Measurements from ENCODE around the gene STPG1.

STPG1 gene

DNA sequence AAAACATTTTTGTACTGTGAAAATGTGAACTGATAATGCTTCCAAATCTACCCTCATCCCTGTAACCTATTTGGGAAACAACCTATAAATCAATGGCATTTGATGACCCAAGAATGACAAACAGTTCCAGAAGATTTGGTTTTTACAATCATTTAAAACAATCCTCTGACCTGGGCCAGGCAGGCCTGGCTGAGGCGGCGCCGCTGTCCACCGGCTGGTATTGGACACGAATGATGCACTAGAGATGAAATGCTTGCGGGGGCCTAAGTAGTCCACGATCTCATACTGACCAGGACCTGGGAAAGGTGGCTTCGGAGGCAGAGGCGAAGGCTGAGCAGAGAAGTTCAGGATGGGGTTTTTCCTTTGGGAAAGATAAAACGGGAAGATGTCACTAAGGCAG, 52.9 kb downstream of the STPG1 start:
- H3K27me3 Mint-ChIP-seq: no peaks in the 10 kb centered on the region
- peaks cover 3% of the 10 kb centered on the region for H3K36me3 Mint-ChIP-seq (ENCODE audit: low read depth)
- H3K4me3 Mint-ChIP-seq: no peak overlapping the region
- no peaks in the 10 kb centered on the region for H3K9me3 Mint-ChIP-seq
- H3K4me1 Mint-ChIP-seq (ENCODE audit: low read depth): peaks cover 16% of the 10 kb centered on the region
- no peak for DNase-seq
- no peak overlapping the region for H3K27ac Mint-ChIP-seq

- DNase-seq: no peak
- Mint-ChIP-seq H3K27me3 (no peaks in the 10 kb centered on the region), H3K9me3 (no peaks in the 10 kb centered on the region), H3K36me3 (ENCODE audit: low read depth) (peaks cover 3% of the 10 kb centered on the region), H3K27ac (no peak overlapping the region), H3K4me1 (ENCODE audit: low read depth) (peaks cover 12% of the 10 kb centered on the region), H3K4me3 (no peak overlapping the region)
These were observed 56.5 kb downstream of the STPG1 start for GRCh38 chr1:24357038-24357437.

GRCh38 chr1:24355466-24355865, 58.1 kb downstream of the STPG1 start:
- Mint-ChIP-seq H3K27me3 (no peaks in the 10 kb centered on the region), H3K4me3 (no peak overlapping the region), H3K9me3 (no peaks in the 10 kb centered on the region), H3K36me3 (ENCODE audit: low read depth) (peaks cover 3% of the 10 kb centered on the region), H3K4me1 (ENCODE audit: low read depth) (peaks cover 27% of the 10 kb centered on the region), H3K27ac (no peak overlapping the region)
- DNase-seq: no peak

DNA sequence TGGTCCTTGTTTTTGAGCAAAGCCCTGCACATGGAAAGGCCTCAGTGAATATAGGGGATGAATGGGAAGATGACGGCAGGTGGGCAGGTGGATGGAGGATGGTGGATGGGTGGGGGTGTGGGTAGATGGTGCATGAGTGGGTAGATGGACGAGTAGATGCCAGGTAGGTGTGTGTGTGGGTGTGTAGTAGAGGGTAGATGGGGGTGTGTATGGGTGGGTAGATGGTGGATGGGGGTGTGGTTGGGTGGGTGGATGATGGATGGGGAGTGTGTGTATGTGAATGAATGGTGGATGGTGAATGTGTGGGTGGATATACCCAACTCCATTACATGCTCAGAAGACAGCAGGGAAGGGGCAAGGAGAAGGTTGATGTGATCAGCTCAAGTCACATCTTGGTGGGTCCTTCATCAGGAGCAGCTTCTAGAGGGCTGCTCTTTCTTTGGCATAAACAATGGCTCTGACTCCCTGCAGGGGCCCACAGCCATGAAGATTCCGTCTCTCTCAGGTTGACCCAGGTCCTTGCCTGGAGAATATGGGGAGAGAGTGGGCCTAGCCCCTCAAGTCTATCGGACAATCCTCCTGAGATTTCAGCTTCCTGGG, 60.2 kb downstream of the STPG1 start:
- no peaks in the 10 kb centered on the region for H3K27me3 Mint-ChIP-seq

DNA sequence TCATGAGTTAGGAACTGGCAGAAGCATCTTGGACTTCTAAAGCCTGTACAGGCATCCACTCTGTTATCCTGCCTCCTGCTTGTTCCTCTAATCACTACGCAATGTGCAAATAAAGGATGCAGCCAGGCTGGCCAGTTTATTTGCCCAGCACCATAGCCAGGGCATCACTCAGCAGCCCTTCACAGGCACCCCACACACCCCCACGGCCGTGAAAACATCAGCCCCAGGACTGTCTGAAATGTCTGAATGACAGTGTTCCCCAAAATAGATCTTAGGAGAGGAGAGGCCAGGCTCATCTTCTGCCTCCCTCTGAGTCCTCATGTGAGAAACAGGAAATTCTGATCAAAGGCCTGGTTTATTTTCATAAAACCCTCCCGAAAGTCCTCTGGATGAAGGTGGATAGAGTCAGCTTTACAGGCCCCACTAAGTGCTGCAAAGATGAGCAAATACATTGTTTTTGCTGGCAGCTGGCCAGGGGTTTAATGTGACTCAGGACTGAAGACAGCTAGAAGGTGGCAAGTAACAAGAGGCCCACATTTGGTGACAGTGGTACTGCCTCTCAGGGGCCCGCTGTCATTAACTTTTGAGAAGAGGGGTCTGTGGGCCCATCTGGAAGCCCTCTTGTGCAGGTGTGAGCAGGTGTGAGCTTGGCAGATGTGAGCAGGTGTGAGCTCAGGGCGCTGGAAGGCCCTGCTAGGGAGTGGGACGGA, 61.5 kb downstream of the STPG1 start:
- Mint-ChIP-seq H3K9me3 (no peaks in the 10 kb centered on the region), H3K4me3 (no peak overlapping the region), H3K27ac (peak overlapping the region; percentile 57), H3K36me3 (ENCODE audit: low read depth) (no peaks in the 10 kb centered on the region), H3K27me3 (no peaks in the 10 kb centered on the region), H3K4me1 (ENCODE audit: low read depth) (peaks cover 41% of the 10 kb centered on the region)
- peak; percentile 55 for DNase-seq

More for the DNA sequence above, 60.2 kb downstream of the STPG1 start:
- no peak overlapping the region for H3K27ac Mint-ChIP-seq
- peaks cover 41% of the 10 kb centered on the region for H3K4me1 Mint-ChIP-seq (ENCODE audit: low read depth)
- peaks cover 3% of the 10 kb centered on the region for H3K36me3 Mint-ChIP-seq (ENCODE audit: low read depth)
- H3K4me3 Mint-ChIP-seq: no peak overlapping the region
- DNase-seq: no peak
- no peaks in the 10 kb centered on the region for H3K9me3 Mint-ChIP-seq

DNA sequence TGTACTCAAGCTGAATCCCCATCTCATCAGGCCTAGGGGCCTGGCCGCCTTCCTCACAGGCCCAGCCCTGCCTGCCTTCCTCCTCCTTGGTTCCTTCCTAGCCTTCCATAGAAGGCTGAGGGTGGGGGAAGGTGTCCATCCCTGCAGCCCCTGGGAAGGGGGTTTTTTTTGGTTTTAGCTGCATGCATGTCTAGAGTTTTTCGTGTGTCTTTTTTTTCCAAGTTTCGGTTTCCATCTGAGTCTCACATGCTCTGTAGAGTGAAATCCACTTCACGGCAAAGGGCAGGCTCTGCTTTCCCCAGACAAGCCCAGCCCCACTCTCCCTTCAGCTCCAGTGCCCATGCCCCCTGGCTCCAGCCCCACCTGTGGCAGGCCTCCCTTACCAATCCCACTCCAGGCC, 62.3 kb downstream of the STPG1 start:
- Mint-ChIP-seq H3K4me3 (no peak overlapping the region), H3K27me3 (no peaks in the 10 kb centered on the region), H3K9me3 (no peaks in the 10 kb centered on the region), H3K4me1 (ENCODE audit: low read depth) (peaks cover 41% of the 10 kb centered on the region), H3K27ac (peak overlapping the region; percentile 58), H3K36me3 (ENCODE audit: low read depth) (no peaks in the 10 kb centered on the region)
- DNase-seq: no peak

GRCh38 chr1:24349891-24350290, 63.7 kb downstream of the STPG1 start:
- Mint-ChIP-seq H3K4me1 (ENCODE audit: low read depth) (peaks cover 41% of the 10 kb centered on the region), H3K9me3 (no peaks in the 10 kb centered on the region), H3K27me3 (no peaks in the 10 kb centered on the region), H3K27ac (peak overlapping the region; percentile 64), H3K36me3 (ENCODE audit: low read depth) (no peaks in the 10 kb centered on the region), H3K4me3 (no peak overlapping the region)
- peak; percentile 41 for DNase-seq

DNA sequence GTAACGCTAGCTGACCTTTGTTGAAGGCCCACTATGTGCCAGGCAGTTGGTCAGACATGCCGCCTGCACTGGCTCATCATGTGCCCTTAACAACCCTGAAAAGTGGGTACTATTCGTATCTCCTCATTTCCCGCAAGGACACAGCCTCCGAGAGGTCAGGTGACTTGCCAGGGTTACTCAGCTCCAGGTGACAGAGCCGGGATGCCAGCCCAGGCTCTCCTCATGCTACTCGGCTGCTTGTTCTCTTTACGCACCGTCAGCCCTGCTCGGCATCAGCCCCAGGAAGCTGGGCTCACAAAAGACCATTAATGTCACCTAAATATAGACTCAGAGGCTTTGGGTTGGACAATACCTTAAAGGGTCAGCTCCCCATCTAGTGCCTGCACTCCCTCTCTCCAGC, 65.4 kb downstream of the STPG1 start:
- no peaks in the 10 kb centered on the region for H3K9me3 Mint-ChIP-seq
- no peak for DNase-seq
- H3K27me3 Mint-ChIP-seq: no peaks in the 10 kb centered on the region
- H3K4me3 Mint-ChIP-seq: no peak overlapping the region
- no peak overlapping the region for H3K27ac Mint-ChIP-seq
- no peaks in the 10 kb centered on the region for H3K36me3 Mint-ChIP-seq (ENCODE audit: low read depth)
- peaks cover 39% of the 10 kb centered on the region for H3K4me1 Mint-ChIP-seq (ENCODE audit: low read depth)

GRCh38 chr1:24347159-24347934, 66.2 kb downstream of the STPG1 start:
- no peaks in the 10 kb centered on the region for H3K27me3 Mint-ChIP-seq
- no peak overlapping the region for H3K4me3 Mint-ChIP-seq
- no peaks in the 10 kb centered on the region for H3K36me3 Mint-ChIP-seq (ENCODE audit: low read depth)
- H3K4me1 Mint-ChIP-seq (ENCODE audit: low read depth): peaks cover 32% of the 10 kb centered on the region
- no peak overlapping the region for H3K27ac Mint-ChIP-seq
- DNase-seq: no peak
- H3K9me3 Mint-ChIP-seq: no peaks in the 10 kb centered on the region

- Mint-ChIP-seq H3K27me3 (no peaks in the 10 kb centered on the region), H3K27ac (no peak overlapping the region), H3K4me3 (no peak overlapping the region), H3K36me3 (ENCODE audit: low read depth) (no peaks in the 10 kb centered on the region), H3K4me1 (ENCODE audit: low read depth) (peaks cover 12% of the 10 kb centered on the region), H3K9me3 (no peaks in the 10 kb centered on the region)
- no peak for DNase-seq
These were observed 68.2 kb downstream of the STPG1 start for GRCh38 chr1:24345334-24345733.

GRCh38 chr1:24344090-24344742, 69.4 kb downstream of the STPG1 start:
- no peak for DNase-seq
- H3K27me3 Mint-ChIP-seq: no peaks in the 10 kb centered on the region
- H3K9me3 Mint-ChIP-seq: no peaks in the 10 kb centered on the region
- H3K27ac Mint-ChIP-seq: no peak overlapping the region
- H3K4me3 Mint-ChIP-seq: no peak overlapping the region
- peaks cover 1% of the 10 kb centered on the region for H3K4me1 Mint-ChIP-seq (ENCODE audit: low read depth)
- no peaks in the 10 kb centered on the region for H3K36me3 Mint-ChIP-seq (ENCODE audit: low read depth)

DNA sequence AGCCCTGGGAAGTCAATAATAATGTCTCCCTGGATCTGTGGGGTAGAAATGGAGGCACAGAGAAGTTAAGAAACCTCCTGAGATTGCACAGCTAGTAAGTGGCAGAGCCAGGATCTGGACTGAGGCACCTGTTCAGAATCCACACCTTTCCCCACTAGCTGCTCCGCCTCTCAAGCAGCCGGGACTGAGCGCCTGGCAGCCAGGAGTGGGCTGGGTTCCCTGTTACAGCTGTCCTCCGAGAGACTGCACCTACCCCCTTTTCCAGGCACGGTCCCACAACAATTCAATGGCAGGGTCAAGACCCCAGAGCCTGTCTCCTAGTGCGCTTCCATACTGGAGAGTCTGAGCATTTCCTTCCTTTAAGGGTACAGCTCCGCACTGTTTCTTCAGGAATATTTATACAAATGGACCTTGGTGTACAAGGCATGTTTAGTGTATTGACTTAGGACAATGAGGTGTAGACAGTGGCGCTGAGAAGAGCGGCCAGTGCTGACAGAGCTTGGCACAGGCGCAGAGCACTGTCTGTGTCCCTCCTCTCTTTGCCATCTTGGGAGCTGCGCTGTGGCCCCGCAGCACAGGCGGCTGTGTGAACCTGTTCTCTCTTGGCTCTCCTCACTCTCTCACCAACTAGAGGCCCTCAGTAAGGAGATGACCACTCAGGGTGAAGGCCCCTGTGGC, 70.0 kb downstream of the STPG1 start:
- Mint-ChIP-seq H3K27me3 (no peaks in the 10 kb centered on the region), H3K27ac (no peak overlapping the region), H3K4me1 (ENCODE audit: low read depth) (no peaks in the 10 kb centered on the region), H3K4me3 (no peak overlapping the region), H3K36me3 (ENCODE audit: low read depth) (no peaks in the 10 kb centered on the region), H3K9me3 (no peaks in the 10 kb centered on the region)
- DNase-seq: no peak

DNA sequence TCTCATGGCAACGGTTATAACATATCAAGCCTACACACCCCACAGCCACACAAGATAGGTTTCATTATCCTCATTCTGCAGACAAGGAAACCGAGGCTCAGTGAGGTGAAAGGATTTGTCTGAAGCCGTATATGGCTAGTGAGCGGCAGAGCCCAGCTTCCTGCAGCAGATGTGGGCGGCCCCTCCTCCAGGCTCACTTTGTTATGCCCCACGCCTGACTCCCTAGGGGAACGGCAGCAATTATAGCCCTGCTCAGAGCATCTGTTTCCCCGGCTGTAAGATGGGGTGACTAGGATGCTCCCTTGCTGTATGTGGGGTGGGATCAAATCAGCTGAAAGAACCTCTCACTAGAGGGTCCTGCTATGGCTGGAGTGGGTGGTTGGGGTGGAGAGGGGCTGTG, 72.3 kb downstream of the STPG1 start:
- DNase-seq: no peak
- no peaks in the 10 kb centered on the region for H3K27me3 Mint-ChIP-seq

DNA sequence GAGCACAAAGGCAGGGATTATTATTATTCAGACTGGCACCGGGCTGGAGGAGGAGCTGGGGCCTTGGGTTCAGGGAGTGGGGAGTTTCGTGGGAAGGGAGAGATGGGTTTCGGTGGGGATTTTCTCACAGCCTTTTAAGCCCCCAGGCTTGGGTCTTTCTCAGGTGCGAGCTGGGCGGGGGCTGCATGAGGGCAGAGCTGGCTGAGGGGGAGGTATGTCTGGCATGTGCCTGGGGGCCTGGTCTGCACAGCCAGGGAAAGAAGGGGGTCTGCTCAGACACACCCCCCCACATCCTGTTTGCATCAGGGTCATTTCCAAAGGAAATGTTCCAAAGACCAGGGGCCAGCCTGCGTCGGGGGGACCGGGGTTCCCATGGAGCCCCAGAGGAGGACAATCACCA, 72.8 kb downstream of the STPG1 start:
- H3K27ac Mint-ChIP-seq: no peak overlapping the region
- no peak overlapping the region for H3K4me3 Mint-ChIP-seq
- no peaks in the 10 kb centered on the region for H3K9me3 Mint-ChIP-seq
- no peaks in the 10 kb centered on the region for H3K4me1 Mint-ChIP-seq (ENCODE audit: low read depth)
- no peaks in the 10 kb centered on the region for H3K36me3 Mint-ChIP-seq (ENCODE audit: low read depth)
- H3K27me3 Mint-ChIP-seq: no peaks in the 10 kb centered on the region
- no peak for DNase-seq

More for the DNA sequence above, 72.3 kb downstream of the STPG1 start:
- Mint-ChIP-seq H3K36me3 (ENCODE audit: low read depth) (no peaks in the 10 kb centered on the region), H3K4me1 (ENCODE audit: low read depth) (no peaks in the 10 kb centered on the region), H3K27ac (no peak overlapping the region), H3K4me3 (no peak overlapping the region), H3K9me3 (no peaks in the 10 kb centered on the region)
